ENCODE results near the gene ITPK1.

DNA sequence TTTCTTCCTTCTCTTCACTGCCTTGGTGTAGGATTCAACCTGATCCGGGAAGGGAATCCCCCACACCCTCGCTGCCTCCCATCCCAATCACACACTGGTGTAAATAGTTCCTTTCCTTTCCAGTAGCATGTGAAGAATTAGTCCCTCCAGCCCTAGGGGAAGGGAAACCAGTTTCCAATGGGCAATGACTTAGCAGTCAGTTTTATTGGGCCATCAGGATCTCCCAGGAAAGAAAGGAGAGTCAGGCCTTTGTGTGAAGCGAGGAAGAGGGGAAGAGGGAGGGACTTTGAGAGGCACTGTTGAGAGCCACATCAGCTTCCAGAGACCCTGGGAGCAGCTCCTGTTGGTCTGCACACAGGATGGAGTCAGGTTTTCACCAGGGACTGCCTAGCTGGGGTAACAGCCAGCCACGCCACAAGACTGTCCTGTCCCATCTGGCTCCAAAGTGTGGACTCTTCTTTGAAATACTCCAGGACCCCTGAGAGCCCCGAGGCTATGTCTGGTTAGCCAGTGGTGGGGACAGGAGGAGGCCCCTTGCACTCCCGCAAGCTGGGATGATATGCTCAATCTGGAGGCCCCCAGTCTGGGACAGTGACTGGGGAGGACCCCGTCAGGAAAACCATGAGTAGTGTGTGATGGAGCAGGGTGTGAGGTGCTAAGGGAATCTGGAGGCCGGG is 41.1 kb upstream of the ITPK1 start:
- TF ChIP-seq, protein P1, sequence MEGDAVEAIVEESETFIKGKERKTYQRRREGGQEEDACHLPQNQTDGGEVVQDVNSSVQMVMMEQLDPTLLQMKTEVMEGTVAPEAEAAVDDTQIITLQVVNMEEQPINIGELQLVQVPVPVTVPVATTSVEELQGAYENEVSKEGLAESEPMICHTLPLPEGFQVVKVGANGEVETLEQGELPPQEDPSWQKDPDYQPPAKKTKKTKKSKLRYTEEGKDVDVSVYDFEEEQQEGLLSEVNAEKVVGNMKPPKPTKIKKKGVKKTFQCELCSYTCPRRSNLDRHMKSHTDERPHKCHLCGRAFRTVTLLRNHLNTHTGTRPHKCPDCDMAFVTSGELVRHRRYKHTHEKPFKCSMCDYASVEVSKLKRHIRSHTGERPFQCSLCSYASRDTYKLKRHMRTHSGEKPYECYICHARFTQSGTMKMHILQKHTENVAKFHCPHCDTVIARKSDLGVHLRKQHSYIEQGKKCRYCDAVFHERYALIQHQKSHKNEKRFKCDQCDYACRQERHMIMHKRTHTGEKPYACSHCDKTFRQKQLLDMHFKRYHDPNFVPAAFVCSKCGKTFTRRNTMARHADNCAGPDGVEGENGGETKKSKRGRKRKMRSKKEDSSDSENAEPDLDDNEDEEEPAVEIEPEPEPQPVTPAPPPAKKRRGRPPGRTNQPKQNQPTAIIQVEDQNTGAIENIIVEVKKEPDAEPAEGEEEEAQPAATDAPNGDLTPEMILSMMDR (IDR thresholded peaks at IDR 0.05) = no peak
- TF ChIP-seq POLR2AphosphoS5 (IDR thresholded peaks at IDR 0.05) = no peak

Data from prostate gland (tissue), 2 donors.